IMR-90 (cell line): ENCODE measurements around the gene HAS3. TPM values are rescaled to one million over a fixed set of nuclear protein-coding genes. Genes with fewer than 3 reads are reported as not detected.

Experiments used
- ATAC-seq: fragments of 200-7000 bp; cut with Tn5 transposase; 2 replicates; pipeline ENCODE4 v1.9.1; 2020; ENCODE audit warnings: low read depth, mild to moderate bottlenecking, moderate library complexity
- BruUV-seq: library from RNA; stranded (reverse); fragments of 400-500 nt; replicated peaks from 2 replicates; lab custom pipeline; 2021; lab: Mats Ljungman, UMichigan
- CTCF ChIA-PET: fragments of 300-600 bp; formaldehyde crosslinking; extraction: SDS; loops from one replicate; lab custom pipeline; 2021; ENCODE audit warnings: antibody characterized with exemption; lab: Yijun Ruan, JAX
- POLR2A ChIA-PET: fragments of 300-600 bp; sonication (Branson Sonifier 250); formaldehyde crosslinking; loops from one replicate; lab custom pipeline; 2022; ENCODE audit warnings: antibody characterized with exemption; ENCODE audit not compliant: unreplicated experiment; lab: Charles Lee
- DNase-seq: peaks from one replicate; pipeline ENCODE4 v3.0.0; 2013
- H2AFZ ChIP-seq: replicated peaks from 2 replicates; pipeline ENCODE3; 2013; ENCODE audit warnings: low read length, mild to moderate bottlenecking; ENCODE audit not compliant: poor library complexity
- H2AK5ac ChIP-seq: 2 replicates; pipeline ENCODE4 v1.6.1; 2013; ENCODE audit warnings: low read depth, low read length, inconsistent platforms
- H2AK9ac ChIP-seq: replicated peaks from 2 replicates; pipeline ENCODE3; 2013; ENCODE audit warnings: mild to moderate bottlenecking, low read depth, low read length, moderate library complexity; ENCODE audit not compliant: poor library complexity
- H2BK120ac ChIP-seq: 2 replicates; pipeline ENCODE4 v1.6.1; 2013; ENCODE audit warnings: low read depth, low read length, inconsistent platforms
- H2BK15ac ChIP-seq: 3 replicates; pipeline ENCODE4 v1.6.1; 2013; ENCODE audit warnings: low read depth, low read length, inconsistent platforms
- H2BK20ac ChIP-seq: 2 replicates; pipeline ENCODE4 v1.6.1; 2013; ENCODE audit warnings: low read depth, mild to moderate bottlenecking, inconsistent platforms, low read length, moderate library complexity
- H2BK5ac ChIP-seq: 2 replicates; pipeline ENCODE4 v1.6.1; 2013; ENCODE audit warnings: mild to moderate bottlenecking, low read depth, low read length, inconsistent platforms; ENCODE audit not compliant: poor library complexity, severe bottlenecking
- H3K14ac ChIP-seq: replicated peaks from 2 replicates; pipeline ENCODE4 v1.6.1; 2013; ENCODE audit warnings: low read depth, low read length, inconsistent platforms
- H3K18ac ChIP-seq: 2 replicates; pipeline ENCODE4 v1.6.1; 2013; ENCODE audit warnings: low read depth, low read length, control low read depth
- H3K23ac ChIP-seq: 2 replicates; pipeline ENCODE4 v1.6.1; 2013; ENCODE audit warnings: low read depth, low read length, inconsistent platforms
- H3K27ac ChIP-seq: 2 replicates; pipeline ENCODE4 v1.5.1; 2013; ENCODE audit warnings: mild to moderate bottlenecking, control low read depth, low read length; ENCODE audit not compliant: insufficient read depth
- H3K27me3 ChIP-seq: 2 replicates; pipeline ENCODE4 v1.6.1; 2013; ENCODE audit warnings: low read length; ENCODE audit not compliant: control insufficient read depth, insufficient read depth
- H3K36me3 ChIP-seq: 2 replicates; pipeline ENCODE4 v1.6.1; 2013; ENCODE audit warnings: low read length, mixed read lengths; ENCODE audit not compliant: control insufficient read depth, insufficient read depth
- H3K4ac ChIP-seq: 2 replicates; pipeline ENCODE4 v1.6.1; 2013; ENCODE audit warnings: low read depth, low read length, inconsistent platforms
- H3K4me1 ChIP-seq: 2 replicates; pipeline ENCODE4 v1.6.1; 2013; ENCODE audit warnings: low read length, mixed read lengths; ENCODE audit not compliant: control insufficient read depth, insufficient read depth
- H3K4me2 ChIP-seq: 2 replicates; pipeline ENCODE4 v1.6.1; 2013; ENCODE audit warnings: low read depth, mild to moderate bottlenecking, control low read depth, low read length, moderate library complexity
- H3K4me3 ChIP-seq: 2 replicates; pipeline ENCODE4 v1.5.1; 2013; ENCODE audit warnings: low read depth, mild to moderate bottlenecking, control low read depth, low read length, moderate library complexity; ENCODE audit not compliant: insufficient read depth
- H3K56ac ChIP-seq: 2 replicates; pipeline ENCODE4 v1.6.1; 2013; ENCODE audit warnings: low read length, inconsistent platforms; ENCODE audit not compliant: insufficient read depth; ENCODE audit errors: extremely low read depth
- H3K79me1 ChIP-seq, 2 experiments: 2 replicates each; pipeline ENCODE4 v1.6.1; 2013; ENCODE audit warnings: low read length in 2 of 2, inconsistent platforms in 1 of 2, low read depth in 1 of 2
- H3K9ac ChIP-seq: 2 replicates; pipeline ENCODE4 v1.6.1; 2013; ENCODE audit warnings: low read depth, low read length, control low read depth
- H3K9me1 ChIP-seq: 2 replicates; pipeline ENCODE4 v1.6.1; 2013; ENCODE audit warnings: low read length, inconsistent platforms; ENCODE audit not compliant: insufficient read depth
- H3K9me3 ChIP-seq: 2 replicates; pipeline ENCODE4 v1.6.1; 2013; ENCODE audit warnings: low read length; ENCODE audit not compliant: control insufficient read depth, insufficient read depth
- H4K20me1 ChIP-seq: 2 replicates; pipeline ENCODE4 v1.6.1; 2013; ENCODE audit warnings: low read length, inconsistent platforms; ENCODE audit not compliant: insufficient read depth
- H4K5ac ChIP-seq: 2 replicates; pipeline ENCODE4 v1.6.1; 2013; ENCODE audit warnings: mild to moderate bottlenecking, low read depth, low read length, control low read depth
- H4K8ac ChIP-seq, 2 experiments: 2 replicates each; pipeline ENCODE4 v1.6.1; 2013; ENCODE audit warnings: low read depth in 2 of 2, low read length in 2 of 2, control low read depth in 1 of 2, inconsistent platforms in 1 of 2
- H4K91ac ChIP-seq: 2 replicates; pipeline ENCODE4 v1.6.1; 2013; ENCODE audit warnings: low read depth, low read length, inconsistent platforms; ENCODE audit not compliant: insufficient read depth
- BHLHE40 ChIP-seq: fragments of 150-350 bp; IDR thresholded peaks from 2 replicates; pipeline ENCODE4 v1.6.1; 2016; ENCODE audit warnings: mild to moderate bottlenecking, low read depth, low read length
- CTCF ChIP-seq: conservative IDR thresholded peaks from 2 replicates; pipeline ENCODE4 v1.5.1; 2012; ENCODE audit warnings: mild to moderate bottlenecking, low read depth, low read length, improper control_type of control experiment
- MXI1 ChIP-seq: IDR thresholded peaks from 2 replicates; pipeline ENCODE4 v1.6.1; 2012; ENCODE audit warnings: low read depth, mild to moderate bottlenecking, low read length, moderate library complexity, borderline replicate concordance
- NFE2L2 ChIP-seq: fragments of 150-350 bp; IDR thresholded peaks from 2 replicates; pipeline ENCODE4 v1.6.1; 2016; ENCODE audit warnings: low read depth, mild to moderate bottlenecking, low read length
- RAD21 ChIP-seq: IDR thresholded peaks from 2 replicates; pipeline ENCODE4 v1.6.1; 2012; ENCODE audit warnings: low read length, improper control_type of control experiment
- RCOR1 ChIP-seq: IDR thresholded peaks from 2 replicates; pipeline ENCODE4 v1.6.1; 2012; ENCODE audit warnings: mild to moderate bottlenecking, low read length, improper control_type of control experiment; ENCODE audit not compliant: insufficient replicate concordance
- RFX5 ChIP-seq: IDR thresholded peaks from 2 replicates; pipeline ENCODE4 v1.8.0; 2012; ENCODE audit warnings: low read depth, mild to moderate bottlenecking, low read length, moderate library complexity
- USF2 ChIP-seq: fragments of 150-350 bp; IDR thresholded peaks from 2 replicates; pipeline ENCODE4 v1.6.1; 2017; ENCODE audit warnings: mild to moderate bottlenecking, antibody characterized with exemption, low read length, low read depth
- WGBS, 2 experiments: methylation state at CpG; one replicate each; pipeline versions ENCODE4 v1.1.5 to v1.1.7; 2013; ENCODE audit warnings: missing lambda C conversion rate in 2 of 2; ENCODE audit not compliant: insufficient read length in 1 of 2; ENCODE audit errors: extremely low coverage in 2 of 2; 5-methylcytosine and 5-hydroxymethylcytosine counted together
- dilution Hi-C: fragments of 300-500 bp; cut with HindIII; formaldehyde crosslinking; loops from one replicate; pipeline ENCODE4 v1.14.3; 2018; ENCODE audit warnings: low sequenced_read_pairs; ENCODE audit not compliant: unreplicated experiment
- in situ Hi-C: fragments of 300-500 bp; cut with MboI; formaldehyde crosslinking; loops from 3 replicates; pipeline ENCODE4 v1.14.3; 2019; ENCODE audit warnings: low sequenced_read_pairs, inconsistent platforms, mixed read lengths
- intact Hi-C: fragments of 100-400 bp; cut with micrococcal nuclease; formaldehyde crosslinking; loops from 2 replicates; pipeline ENCODE4 v1.10.0; 2022
- polyA plus RNA-seq, 3 experiments: library from polyadenylated mRNA; depleted of rRNA; stranded (reverse); fragments of >200 nt; gene quantifications; 2 replicates each; pipeline ENCODE4 v1.2.3, GENCODE V29; 2012; ENCODE audit warnings: low replicate concordance in 1 of 3
- total RNA-seq: library from RNA; depleted of rRNA; stranded (reverse); fragments of >200 nt; gene quantifications from 2 replicates; pipeline ENCODE4 v1.2.3, GENCODE V29; 2012

Gene HAS3
- total and polyA plus RNA-seq, 2 of the 4 experiments (the other 2 are of a cell fraction): 0.36 to 0.97 TPM

GRCh38 chr16:69078073-69078472 is 27.4 kb upstream of the HAS3 start:
- Histone ChIP-seq H3K27me3 (no peaks in the 10 kb centered on the region), H3K9ac (no peak overlapping the region), H4K8ac (no peak overlapping the region), H3K9me1 (peaks cover 14% of the 10 kb centered on the region), H2BK5ac (no peak overlapping the region), H3K23ac (no peak overlapping the region), H3K4me1 (peaks cover 4% of the 10 kb centered on the region), H3K18ac (no peak overlapping the region), H3K4me3 (no peak overlapping the region), H3K4ac (no peak overlapping the region), H4K91ac (no peak overlapping the region), H2AFZ (no peak overlapping the region), H3K56ac (no peak overlapping the region), H2BK15ac (no peak overlapping the region), H2BK20ac (no peak overlapping the region), H2AK5ac (no peak overlapping the region), H2AK9ac (no peak overlapping the region), H4K5ac (no peak overlapping the region), H3K9me3 (no peaks in the 10 kb centered on the region), H3K14ac (no peak overlapping the region), H3K4me2 (no peak overlapping the region), H3K79me1 (no peaks in the 10 kb centered on the region; a peak in 1 of 4 replicates), H3K27ac (no peak overlapping the region), H4K20me1 (no peaks in the 10 kb centered on the region), H2BK120ac (no peak overlapping the region), H3K36me3 (no peaks in the 10 kb centered on the region)
- no TSS peak for BruUV-seq
- CTCF ChIA-PET: no interaction called here
- ATAC-seq: no peak
- in situ Hi-C loops: no loop called here
- POLR2A ChIA-PET: no interaction called here
- no peak for TF ChIP-seq CTCF
- TF ChIP-seq RFX5: no peak
- TF ChIP-seq RCOR1: no peak
- no peak for TF ChIP-seq MXI1
- no peak for TF ChIP-seq BHLHE40
- TF ChIP-seq USF2: no peak
- no peak for TF ChIP-seq RAD21
- TF ChIP-seq NFE2L2: no peak
- DNase-seq: no peak
- intact Hi-C loops: no loop called here
- 73% methylated on average over 3 of the region's 7 CpGs; no CpG with 5 or more reads in 1 of the 2 experiments for WGBS, 2 experiments
- dilution Hi-C loops: no loop called here
